GM18951 (cell line): Measurements from ENCODE around the gene CLASP1.
"Not testable (repeated sequence)": the region's sequence is repeated elsewhere in the genome, so short reads cannot be mapped to it uniquely, and the experiment has no call there.

Experiments
- POLR2A ChIP-seq: IDR thresholded peaks from 4 replicates; pipeline ENCODE4 v1.6.1; 2011; ENCODE audit warnings: mild to moderate bottlenecking; ENCODE audit not compliant: insufficient read length, insufficient read depth; ENCODE audit errors: extremely low read depth
- in situ Hi-C: fragments of 300-500 bp; cut with MboI; formaldehyde crosslinking; loops from one replicate; pipeline ENCODE4 v1.12.0; 2022; ENCODE audit warnings: low sequenced_read_pairs, mixed read lengths, inconsistent platforms; ENCODE audit not compliant: unreplicated experiment

Gene CLASP1

GRCh38 chr2:121567452-121567851 lies 81.8 kb downstream of the CLASP1 start:
- no peak for TF ChIP-seq POLR2A
- in situ Hi-C loops: no loop called here

GRCh38 chr2:121565389-121566250 lies 83.6 kb downstream of the CLASP1 start:
- in situ Hi-C loops: no loop called here
- TF ChIP-seq POLR2A: no peak

- in situ Hi-C loops: no loop called here
- no peak for TF ChIP-seq POLR2A
Measured at GRCh38 chr2:121564905-121565304, 84.4 kb downstream of the CLASP1 start.

- in situ Hi-C loops: not testable (repeated sequence)
Measured at GRCh38 chr2:121563754-121564153, 85.5 kb downstream of the CLASP1 start.

GRCh38 chr2:121562269-121563176 lies 86.7 kb downstream of the CLASP1 start:
- no peak for TF ChIP-seq POLR2A
- in situ Hi-C loops: no loop called here

- in situ Hi-C loops: no loop called here
- TF ChIP-seq POLR2A: no peak
Measured at GRCh38 chr2:121561617-121562268, 87.5 kb downstream of the CLASP1 start.

- in situ Hi-C loops: no loop called here
- TF ChIP-seq POLR2A: no peak
Measured at GRCh38 chr2:121558329-121558728, 90.9 kb downstream of the CLASP1 start.

GRCh38 chr2:121555008-121555407 lies 94.3 kb downstream of the CLASP1 start:
- no peak for TF ChIP-seq POLR2A
- in situ Hi-C loops: no loop called here

- in situ Hi-C loops: not testable (repeated sequence)
Measured at GRCh38 chr2:121552477-121553180, 96.6 kb downstream of the CLASP1 start.

GRCh38 chr2:121550669-121551068 lies 98.6 kb downstream of the CLASP1 start:
- in situ Hi-C loops: no loop called here
- TF ChIP-seq POLR2A: no peak

GRCh38 chr2:121547646-121548045 lies 101.6 kb downstream of the CLASP1 start:
- in situ Hi-C loops: no loop called here
- TF ChIP-seq POLR2A: no peak

GRCh38 chr2:121545913-121546312 lies 103.3 kb downstream of the CLASP1 start:
- in situ Hi-C loops: no loop called here
- TF ChIP-seq POLR2A: no peak

- in situ Hi-C loops: no loop called here
- no peak for TF ChIP-seq POLR2A
Measured at GRCh38 chr2:121545257-121545656, 104.0 kb downstream of the CLASP1 start.
